HG03342 (cell line): ENCODE results near the gene CACNA2D2.

Experiments used
- ATAC-seq: cut with Tn5 transposase; IDR thresholded peaks from one replicate; pipeline ENCODE4 v1.9.1; 2021; ENCODE audit warnings: mild to moderate bottlenecking, moderate library complexity; ENCODE audit not compliant: unreplicated experiment

Gene CACNA2D2

GRCh38 chr3:50353245-50354004, 150.0 kb downstream of the CACNA2D2 start:
- no peak for ATAC-seq

DNA sequence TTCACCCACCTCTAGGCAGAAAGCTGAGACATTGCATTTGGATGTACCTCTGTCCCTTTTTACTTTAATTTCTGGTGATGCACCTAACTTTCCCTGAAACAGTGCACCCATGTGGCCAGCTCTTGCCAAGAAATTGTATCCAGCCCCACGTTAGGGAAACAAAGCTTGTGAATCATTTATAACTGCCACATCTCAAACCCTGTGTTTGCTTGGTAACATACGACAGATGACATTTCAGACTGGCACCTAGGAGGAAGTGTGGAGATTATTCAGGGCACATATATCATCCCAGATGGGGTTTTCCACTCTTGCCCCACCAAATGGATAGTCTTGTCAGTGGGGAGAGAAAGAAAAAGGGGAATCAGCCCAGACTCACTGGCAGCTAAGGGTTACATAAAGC, 150.7 kb downstream of the CACNA2D2 start:
- ATAC-seq: no peak

GRCh38 chr3:50351323-50351697, 152.1 kb downstream of the CACNA2D2 start:
- no peak for ATAC-seq

DNA sequence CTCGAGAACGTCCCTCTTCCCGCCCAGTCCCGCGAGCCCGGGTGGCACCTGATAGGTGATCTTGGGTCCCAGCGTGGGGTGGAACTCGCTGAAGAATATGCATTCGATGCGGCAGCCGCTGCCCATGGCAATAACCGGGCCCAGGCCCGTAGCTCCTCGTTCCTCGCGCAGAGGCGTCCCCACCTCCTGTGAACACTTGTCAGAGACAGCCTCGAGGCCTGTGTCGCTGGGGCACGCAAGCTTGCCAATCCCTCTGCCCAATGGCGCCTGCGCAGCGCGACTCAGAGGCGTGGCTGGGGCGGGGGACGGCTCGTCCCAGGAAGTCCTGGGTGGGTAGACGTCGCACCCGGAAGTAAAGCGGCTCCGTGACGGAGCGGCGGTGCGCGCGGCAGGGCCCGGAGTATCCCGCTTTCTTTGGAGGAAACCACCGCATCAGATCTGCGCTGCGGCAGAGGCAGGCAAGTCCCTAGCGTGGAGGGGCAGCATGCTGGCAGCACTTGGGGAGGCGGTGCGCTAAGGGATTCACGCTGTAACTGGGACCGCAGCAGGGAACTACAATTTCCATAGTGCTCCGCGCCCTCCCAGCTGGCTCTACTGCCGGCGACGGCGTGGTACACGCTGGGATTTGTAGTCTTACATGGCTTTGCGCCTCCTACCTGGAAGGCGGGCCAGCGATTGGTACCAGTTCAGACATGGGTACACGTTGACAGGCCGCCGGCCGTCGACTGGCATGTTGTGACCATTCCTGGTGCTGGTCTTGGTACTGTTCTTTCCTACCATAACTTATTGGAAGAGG, 152.7 kb downstream of the CACNA2D2 start, which contains the start of the genes CYB561D2 and NPRL2:
TSS of gene CYB561D2 (plus strand) at position 336 of the 796 bp plus-strand sequence. CDS start 572 bp downstream, outside the sequence.
TSS of gene NPRL2 (minus strand) at position 249 of the 796 bp plus-strand sequence. CDS start at position 126, 123 bp downstream.
- ATAC-seq: peak; percentile 80

DNA sequence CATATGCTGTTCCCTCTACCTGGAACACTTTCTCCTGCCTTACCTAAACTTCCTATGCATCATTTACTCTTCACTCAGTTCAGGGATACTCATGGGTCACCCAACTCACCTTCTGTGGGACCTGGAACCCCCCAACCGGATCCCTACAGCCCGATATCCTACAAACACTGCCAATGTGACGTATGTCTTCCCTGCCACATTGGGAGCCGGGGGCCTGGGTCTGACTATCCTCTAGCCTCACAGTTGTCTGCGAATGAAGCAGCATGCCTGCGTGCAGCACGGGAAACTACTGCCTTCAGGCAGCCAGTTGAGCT, 153.3 kb downstream of the CACNA2D2 start:
- no peak for ATAC-seq

DNA sequence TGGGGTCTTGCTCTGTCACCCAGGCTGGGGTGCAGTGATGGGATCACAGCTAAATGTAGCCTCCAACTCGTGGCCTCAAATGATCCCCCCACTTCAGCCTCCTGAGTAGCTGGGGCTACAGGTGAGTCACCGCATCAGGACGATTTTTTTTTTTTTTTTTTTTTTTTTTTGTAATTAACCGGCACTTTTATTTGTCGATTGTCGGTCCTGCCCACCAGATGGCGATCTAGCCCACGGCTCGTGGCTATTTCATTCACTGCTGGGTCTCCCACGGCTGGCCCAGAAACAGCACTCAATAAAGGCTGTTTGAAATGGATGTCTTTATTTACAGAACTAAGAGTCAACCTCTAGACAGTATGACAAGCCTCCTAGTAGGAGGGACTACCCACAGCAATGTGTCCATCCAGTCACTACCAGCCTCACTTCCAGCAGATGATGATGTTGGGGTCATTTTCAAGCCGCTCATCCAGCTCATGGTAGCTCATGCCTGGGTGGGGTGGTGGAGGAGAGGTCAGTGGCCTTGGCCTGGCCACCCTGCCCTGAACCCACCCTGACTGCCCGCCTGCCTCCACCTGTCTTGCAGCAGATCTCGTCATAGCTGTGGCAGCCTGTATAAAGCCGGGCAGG, 156.1 kb downstream of the CACNA2D2 start:
- ATAC-seq: no peak

DNA sequence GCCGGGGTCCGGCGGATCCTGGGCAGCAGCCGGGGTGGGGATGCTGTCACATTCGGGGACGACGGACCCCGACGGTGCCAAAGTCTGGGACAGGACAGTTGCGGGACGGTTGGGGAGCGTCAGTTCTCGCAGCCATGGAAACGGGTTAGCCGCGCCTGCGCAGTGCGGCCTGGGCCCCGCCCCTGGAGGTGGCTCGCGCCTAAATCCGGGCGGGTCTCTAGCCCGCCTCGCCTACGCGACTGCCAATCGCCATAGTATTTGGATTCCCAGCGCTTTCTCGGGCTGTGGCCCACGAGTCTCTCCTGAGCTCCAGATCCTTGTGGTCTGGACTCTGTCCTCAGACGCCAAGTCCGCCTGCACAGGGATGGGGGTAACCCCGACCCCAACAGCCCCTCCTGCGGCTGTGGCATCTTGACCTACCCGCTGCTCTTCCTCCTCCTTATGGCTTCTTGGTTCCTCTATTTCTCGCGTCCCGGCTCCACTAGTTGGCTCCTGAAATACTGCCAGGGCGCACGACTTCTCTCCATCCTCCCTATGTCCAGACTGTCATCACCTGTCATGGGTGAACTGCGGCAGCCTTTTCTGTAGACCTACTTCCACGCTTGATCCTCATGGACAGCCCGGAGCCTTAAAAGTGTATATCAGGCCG, 157.7 kb downstream of the CACNA2D2 start, which contains the start of gene ZMYND10:
TSS of gene ZMYND10 (minus strand) at position 147 of the 649 bp plus-strand sequence. CDS start 153 bp downstream, outside the sequence.
- ATAC-seq: peak; percentile 33

GRCh38 chr3:50345008-50345407, 158.4 kb downstream of the CACNA2D2 start:
- ATAC-seq: no peak

DNA sequence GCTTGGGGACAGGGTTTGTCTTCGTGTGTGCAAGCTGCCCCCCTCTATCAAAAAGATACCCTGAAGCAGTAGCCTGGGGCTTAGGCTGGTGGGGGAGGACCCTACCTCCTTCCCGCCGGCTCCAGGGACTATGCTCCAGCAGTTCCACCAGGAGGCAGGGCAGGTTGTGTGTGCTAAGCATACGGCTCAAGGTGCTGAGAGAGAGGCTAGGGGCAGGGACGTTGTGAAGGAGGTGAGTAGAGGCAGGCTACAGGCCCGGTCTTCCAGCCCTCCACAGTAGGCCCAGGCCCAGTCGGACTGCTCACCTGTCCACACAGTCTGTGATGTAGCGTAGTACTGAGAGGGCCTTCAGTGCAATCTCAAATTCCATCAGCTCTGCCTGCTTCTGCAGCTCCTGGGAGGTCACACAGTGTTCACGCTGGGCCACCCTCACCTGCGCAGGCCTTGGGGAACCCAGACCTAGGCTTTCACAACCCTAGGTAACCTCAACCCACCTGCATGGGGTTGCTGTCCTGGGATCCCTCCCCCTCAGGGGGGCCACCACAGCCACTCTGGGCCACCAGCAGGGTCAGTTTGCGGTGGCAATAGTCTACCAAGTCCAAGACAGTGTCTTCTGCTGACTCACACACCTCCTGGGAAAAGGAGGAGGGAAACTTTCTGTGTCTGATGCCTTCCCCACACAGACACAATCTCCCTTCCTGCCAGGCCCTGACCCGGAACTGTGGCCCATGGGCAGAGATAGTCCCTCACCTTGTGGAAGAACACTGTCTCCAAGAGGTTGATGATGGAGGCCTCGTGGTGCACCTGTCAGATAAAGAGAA, 160.4 kb downstream of the CACNA2D2 start:
- no peak for ATAC-seq

- no peak for ATAC-seq
These were observed 161.3 kb downstream of the CACNA2D2 start for GRCh38 chr3:50341996-50342650.

- ATAC-seq: no peak
These were observed 161.9 kb downstream of the CACNA2D2 start for GRCh38 chr3:50341537-50341936.

DNA sequence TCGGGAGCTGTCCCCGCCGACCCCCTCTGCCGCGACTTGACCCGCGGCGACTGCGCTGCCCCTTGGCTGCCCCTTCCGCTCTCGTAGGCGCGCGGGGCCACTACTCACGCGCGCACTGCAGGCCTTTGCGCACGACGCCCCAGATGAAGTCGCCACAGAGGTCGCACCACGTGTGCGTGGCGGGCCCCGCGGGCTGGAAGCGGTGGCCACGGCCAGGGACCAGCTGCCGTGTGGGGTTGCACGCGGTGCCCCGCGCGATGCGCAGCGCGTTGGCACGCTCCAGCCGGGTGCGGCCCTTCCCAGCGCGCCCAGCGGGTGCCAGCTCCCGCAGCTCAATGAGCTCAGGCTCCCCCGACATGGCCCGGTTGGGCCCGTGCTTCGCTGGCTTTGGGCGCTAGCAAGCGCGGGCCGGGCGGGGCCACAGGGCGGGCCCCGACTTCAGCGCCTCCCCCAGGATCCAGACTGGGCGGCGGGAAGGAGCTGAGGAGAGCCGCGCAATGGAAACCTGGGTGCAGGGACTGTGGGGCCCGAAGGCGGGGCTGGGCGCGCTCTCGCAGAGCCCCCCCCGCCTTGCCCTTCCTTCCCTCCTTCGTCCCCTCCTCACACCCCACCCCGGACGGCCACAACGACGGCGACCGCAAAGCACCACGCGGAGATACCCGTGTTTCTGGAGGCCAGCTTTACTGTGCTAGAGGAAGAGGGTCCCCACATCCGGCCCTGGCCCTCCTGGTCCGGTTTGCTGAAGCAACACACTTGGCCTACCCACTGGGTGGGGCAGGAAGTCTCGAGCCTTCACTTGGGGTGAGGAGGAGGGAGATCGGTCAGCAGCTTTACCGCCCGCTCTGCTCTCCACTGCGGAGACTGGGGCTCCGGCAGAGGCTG, 162.7 kb downstream of the CACNA2D2 start, which contains the start of gene RASSF1:
TSS of gene RASSF1 (minus strand) at position 389 of the 882 bp plus-strand sequence. CDS start at position 358, 31 bp downstream.
- no peak for ATAC-seq

DNA sequence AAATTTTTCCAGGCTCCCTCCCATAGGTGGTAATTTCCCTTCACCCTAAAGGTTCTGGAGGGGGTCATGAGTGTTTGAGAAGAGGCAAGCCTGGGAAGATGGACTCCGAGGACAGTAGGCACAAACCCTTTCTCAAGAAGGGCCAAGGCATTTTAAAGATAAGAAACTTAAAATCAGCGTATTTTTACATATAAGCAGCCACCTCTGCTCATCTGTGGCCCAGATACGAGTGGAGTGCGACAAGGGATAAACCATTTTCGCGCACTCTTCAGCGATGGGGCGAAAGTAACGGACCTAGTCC, 163.3 kb downstream of the CACNA2D2 start:
- ATAC-seq: no peak

DNA sequence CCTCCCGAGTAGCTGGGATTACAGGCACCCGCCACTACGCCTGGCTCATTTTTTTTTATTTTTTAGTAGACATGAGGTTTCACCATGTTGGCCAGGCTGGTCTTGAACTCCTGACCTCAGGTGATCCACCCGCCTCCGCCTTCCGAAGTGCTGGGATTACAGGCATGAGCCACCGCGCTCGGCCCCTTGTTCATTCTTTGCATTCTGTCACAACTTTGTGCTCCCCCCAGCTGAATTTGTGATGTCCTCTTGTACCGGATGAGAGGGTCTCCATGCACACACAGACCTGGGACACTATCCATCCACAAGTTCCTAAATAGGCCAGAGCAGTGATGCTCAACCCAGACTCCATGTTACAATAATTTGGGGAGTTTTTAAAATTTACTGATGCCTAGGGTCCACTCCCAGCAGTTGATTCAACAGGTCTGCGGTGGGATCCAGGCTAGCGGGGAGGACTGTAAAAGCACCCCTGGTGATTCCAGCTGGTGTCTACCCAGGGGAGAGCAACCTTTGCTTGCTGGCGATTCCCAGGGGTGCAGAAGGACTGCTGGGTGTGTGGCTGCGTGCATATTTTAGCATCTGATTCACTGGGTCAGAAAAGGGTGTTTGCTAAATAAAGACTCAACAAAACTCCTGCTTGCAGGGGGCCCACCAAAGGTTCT, 163.8 kb downstream of the CACNA2D2 start:
- no peak for ATAC-seq

DNA sequence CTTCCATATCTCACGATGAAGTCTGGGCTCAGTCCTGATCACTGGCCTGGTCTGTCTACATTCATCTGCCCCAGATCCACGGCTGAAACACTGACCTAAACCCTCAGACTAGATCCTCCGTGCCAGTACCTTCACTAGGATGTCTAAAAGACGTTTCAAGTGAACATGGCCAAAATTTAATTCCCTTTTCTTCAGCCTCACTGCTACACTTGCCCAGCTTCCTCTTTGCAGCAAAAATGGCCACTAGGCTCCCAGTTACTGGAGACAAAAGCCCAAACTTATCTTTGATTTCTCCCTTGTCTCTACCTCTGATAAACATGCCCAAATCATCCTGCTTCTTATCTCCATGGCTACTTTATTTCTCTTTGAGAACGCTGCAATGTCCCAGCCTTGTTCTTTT, 164.5 kb downstream of the CACNA2D2 start:
- ATAC-seq: no peak

GRCh38 chr3:50337175-50337861, 166.1 kb downstream of the CACNA2D2 start:
- ATAC-seq: peak; percentile 70

- ATAC-seq: peak; percentile 38
These were observed 166.8 kb downstream of the CACNA2D2 start for GRCh38 chr3:50336452-50337174.
